HG03521 (cell line): ENCODE data around the gene YIPF2.
"Not testable (repeated sequence)": the region's sequence is repeated elsewhere in the genome, so short reads cannot be mapped to it uniquely, and the experiment has no call there.

Experiments
- ATAC-seq: cut with Tn5 transposase; IDR thresholded peaks from one replicate; pipeline ENCODE4 v1.9.1; 2021; ENCODE audit warnings: mild to moderate bottlenecking, moderate library complexity; ENCODE audit not compliant: unreplicated experiment

Gene YIPF2

GRCh38 chr19:10877608-10878007 is 50.8 kb downstream of the YIPF2 start:
- ATAC-seq: not testable (repeated sequence)

DNA sequence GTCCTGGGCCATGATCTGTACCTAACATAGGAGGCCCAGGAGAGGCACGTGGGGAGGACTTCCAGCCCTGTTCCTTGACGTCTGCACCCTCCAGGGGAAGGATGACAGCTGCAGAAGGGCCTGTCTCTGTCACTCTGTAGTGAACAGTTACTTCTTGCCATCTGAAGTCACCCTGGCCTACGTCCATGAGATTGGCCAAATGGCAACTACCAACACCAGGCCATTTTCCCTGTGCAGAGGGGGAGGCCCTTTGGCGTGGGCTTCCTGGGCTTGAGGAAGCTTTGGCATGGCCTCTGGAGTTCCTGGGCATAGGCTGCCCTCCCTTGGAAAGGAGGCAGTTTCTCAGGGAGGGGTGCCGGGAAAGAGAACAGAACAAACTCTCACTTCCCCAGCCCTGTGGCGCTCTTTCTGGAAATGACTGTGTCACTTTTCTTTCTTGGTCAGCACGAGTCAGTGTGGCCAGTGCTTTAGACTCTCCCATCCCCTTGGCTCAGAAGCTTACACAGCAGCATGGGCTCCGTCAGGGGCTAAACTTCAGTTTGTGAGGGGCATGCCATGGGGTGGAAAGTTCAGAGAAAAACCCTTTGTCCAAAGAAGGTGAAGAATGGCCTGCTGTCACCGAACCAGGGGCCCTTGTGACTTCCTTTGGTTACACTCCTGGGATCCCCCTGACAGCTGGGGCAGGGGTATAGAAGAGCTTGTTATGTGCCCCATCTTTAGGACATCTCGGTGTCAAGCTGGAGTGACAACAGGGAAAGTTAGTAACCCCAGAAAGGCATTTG is 51.8 kb downstream of the YIPF2 start:
- no peak for ATAC-seq

DNA sequence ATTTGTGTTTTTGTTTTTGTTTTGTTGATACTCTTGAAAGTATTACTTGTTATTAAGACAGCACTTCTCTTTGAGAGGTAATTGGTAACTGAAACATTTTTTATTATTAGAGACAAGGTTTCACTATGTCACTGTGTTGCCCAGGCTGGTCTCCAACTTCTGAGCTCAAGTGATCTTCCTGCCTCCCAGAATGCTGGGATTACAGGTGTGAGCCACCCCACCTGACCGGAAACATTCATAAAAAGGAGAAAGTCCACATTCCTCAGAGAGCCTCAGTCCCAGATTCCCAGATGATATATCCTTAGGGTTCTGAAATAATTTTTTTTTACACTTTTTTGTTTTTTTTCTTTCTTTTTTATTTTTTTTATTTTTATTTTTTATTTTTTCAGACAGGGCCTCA is 54.4 kb downstream of the YIPF2 start:
- ATAC-seq: no peak

- no peak for ATAC-seq
Observed at GRCh38 chr19:10872546-10873107, 55.8 kb downstream of the YIPF2 start.
